Brain microvascular endothelial cell (primary cell): ENCODE measurements around the gene NUP107.

Experiments
- DNase-seq: peaks from one replicate; pipeline ENCODE4 v3.0.0-alpha.2; 2020
- H3K27ac ChIP-seq: fragments of 250-450 bp; sonication (Bioruptor Pico); 2 replicates; pipeline ENCODE4 v1.5.1; 2020; ENCODE audit warnings: mild to moderate bottlenecking, moderate library complexity
- H3K27me3 ChIP-seq: fragments of 250-450 bp; sonication (Bioruptor Pico); replicated peaks from 2 replicates; pipeline ENCODE4 v1.5.1; 2020; ENCODE audit warnings: mild to moderate bottlenecking
- H3K36me3 ChIP-seq: fragments of 250-450 bp; sonication (Bioruptor Pico); replicated peaks from 2 replicates; pipeline ENCODE4 v1.5.1; 2020; ENCODE audit warnings: mild to moderate bottlenecking
- H3K4me3 ChIP-seq: 2 replicates; pipeline ENCODE4 v1.5.1; 2011; ENCODE audit warnings: low read depth, mild to moderate bottlenecking, control low read depth, low read length, moderate library complexity
- in situ Hi-C: cut with HindIII; loops from 2 replicates; pipeline ENCODE4 v1.10.0; 2017; ENCODE audit warnings: low sequenced_read_pairs, low pct_ligation_motif_present
- TF ChIP-seq, protein P1 (sequence below): IDR thresholded peaks from 2 replicates; pipeline ENCODE4 v1.5.1; 2011; ENCODE audit warnings: low read depth, mild to moderate bottlenecking, moderate library complexity, low read length, control low read depth, inconsistent platforms; ENCODE audit errors: missing control alignments

Gene NUP107

DNA sequence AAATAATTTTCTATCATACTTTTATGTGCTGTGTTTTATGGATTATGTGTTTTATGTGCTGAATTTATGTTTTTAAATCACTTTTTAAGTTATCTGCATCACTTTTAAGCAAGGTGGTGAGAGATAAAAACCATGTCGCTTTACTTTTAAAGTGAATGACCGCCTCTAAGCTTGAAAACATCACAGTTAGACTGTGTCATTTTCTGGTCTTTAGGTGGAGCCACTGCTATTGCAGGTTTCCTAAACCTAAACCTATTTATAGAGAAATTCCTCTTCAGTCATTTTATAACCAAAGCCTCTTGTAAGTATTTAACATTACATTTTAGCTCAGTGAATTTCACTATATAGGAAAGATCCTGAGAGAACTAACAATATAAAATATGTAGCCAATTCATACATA, 100.2 kb downstream of the NUP107 start:
- H3K4me3 ChIP-seq, result no peak overlapping the region
- H3K27ac ChIP-seq, result peak overlapping the region; percentile 85
- in situ Hi-C loops, result no loop called here
- H3K36me3 ChIP-seq, result no peaks in the 10 kb centered on the region
- H3K27me3 ChIP-seq, result no peaks in the 10 kb centered on the region
- no peak for DNase-seq
- TF ChIP-seq, protein P1, sequence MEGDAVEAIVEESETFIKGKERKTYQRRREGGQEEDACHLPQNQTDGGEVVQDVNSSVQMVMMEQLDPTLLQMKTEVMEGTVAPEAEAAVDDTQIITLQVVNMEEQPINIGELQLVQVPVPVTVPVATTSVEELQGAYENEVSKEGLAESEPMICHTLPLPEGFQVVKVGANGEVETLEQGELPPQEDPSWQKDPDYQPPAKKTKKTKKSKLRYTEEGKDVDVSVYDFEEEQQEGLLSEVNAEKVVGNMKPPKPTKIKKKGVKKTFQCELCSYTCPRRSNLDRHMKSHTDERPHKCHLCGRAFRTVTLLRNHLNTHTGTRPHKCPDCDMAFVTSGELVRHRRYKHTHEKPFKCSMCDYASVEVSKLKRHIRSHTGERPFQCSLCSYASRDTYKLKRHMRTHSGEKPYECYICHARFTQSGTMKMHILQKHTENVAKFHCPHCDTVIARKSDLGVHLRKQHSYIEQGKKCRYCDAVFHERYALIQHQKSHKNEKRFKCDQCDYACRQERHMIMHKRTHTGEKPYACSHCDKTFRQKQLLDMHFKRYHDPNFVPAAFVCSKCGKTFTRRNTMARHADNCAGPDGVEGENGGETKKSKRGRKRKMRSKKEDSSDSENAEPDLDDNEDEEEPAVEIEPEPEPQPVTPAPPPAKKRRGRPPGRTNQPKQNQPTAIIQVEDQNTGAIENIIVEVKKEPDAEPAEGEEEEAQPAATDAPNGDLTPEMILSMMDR, result peak; percentile 7

DNA sequence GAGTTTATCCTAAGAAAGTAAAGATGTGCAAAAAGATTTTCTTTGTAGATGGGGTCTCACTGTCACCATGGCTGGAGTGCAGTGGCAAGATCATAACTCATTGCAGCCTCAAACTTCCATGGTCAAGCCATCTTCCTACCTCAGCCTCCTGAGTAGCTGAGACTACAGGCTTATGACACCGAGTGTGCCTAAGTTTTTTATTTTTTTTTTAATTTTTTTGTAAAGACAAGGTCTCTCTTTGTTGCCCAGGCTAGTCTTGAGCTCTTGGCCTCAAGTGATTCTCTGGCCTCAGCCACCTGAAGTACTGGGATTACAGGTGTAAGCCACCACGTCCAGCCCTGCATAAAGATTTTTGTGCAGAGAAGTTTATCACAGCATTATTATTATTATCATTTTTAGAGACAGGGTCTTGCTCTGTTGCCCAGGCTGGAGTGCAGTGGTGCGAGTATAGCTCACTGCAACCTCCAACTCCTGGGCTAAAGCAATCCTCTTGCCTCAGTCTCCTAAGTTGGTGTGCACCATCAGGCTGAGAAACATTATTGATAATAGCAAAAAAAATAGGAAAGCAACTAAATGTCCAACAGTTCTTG, 101.9 kb downstream of the NUP107 start:
- TF ChIP-seq, protein P1, result no peak
- no peak overlapping the region for H3K27ac ChIP-seq
- H3K4me3 ChIP-seq, result no peak overlapping the region
- in situ Hi-C loops, result no loop called here
- no peak for DNase-seq
- H3K36me3 ChIP-seq, result no peaks in the 10 kb centered on the region
- H3K27me3 ChIP-seq, result no peaks in the 10 kb centered on the region

DNA sequence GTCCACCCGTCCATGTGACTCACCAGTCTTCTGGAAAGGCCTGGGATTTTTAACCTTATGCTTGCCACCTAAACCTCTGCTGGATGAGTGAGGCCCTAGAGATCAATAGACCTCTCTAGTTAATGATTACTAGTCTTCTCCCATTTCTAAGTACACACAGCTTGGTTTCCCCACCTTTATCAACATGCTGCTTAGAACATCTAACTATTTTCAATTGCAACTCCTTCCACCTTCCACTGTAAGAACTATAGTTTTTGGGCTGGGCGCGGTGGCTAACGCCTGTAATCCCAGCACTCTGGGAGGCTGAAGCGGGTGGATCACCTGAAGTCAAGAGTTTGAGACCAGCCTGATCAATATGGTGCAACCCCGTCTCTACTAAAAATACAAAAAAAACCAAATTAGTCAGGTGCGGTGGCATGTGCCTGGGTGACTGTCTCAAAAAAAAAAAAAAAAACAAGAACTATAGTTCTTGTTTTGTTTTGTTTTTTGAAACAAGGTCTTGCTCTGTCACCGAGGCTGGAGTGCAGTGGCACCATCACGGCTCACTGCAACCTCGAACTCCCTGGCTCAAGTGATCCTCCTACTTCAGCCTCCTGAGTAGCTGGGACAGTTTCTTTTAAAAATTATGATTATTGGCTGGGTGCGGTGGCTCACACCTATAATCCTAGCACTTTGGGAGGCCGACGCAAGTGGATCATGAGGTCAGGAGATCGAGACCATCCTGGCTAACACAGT, 102.5 kb downstream of the NUP107 start:
- DNase-seq, result no peak
- in situ Hi-C loops, result no loop called here
- TF ChIP-seq, protein P1, result no peak
- Histone ChIP-seq H3K27me3 (no peaks in the 10 kb centered on the region), H3K4me3 (no peak overlapping the region), H3K36me3 (no peaks in the 10 kb centered on the region), H3K27ac (no peak overlapping the region)

DNA sequence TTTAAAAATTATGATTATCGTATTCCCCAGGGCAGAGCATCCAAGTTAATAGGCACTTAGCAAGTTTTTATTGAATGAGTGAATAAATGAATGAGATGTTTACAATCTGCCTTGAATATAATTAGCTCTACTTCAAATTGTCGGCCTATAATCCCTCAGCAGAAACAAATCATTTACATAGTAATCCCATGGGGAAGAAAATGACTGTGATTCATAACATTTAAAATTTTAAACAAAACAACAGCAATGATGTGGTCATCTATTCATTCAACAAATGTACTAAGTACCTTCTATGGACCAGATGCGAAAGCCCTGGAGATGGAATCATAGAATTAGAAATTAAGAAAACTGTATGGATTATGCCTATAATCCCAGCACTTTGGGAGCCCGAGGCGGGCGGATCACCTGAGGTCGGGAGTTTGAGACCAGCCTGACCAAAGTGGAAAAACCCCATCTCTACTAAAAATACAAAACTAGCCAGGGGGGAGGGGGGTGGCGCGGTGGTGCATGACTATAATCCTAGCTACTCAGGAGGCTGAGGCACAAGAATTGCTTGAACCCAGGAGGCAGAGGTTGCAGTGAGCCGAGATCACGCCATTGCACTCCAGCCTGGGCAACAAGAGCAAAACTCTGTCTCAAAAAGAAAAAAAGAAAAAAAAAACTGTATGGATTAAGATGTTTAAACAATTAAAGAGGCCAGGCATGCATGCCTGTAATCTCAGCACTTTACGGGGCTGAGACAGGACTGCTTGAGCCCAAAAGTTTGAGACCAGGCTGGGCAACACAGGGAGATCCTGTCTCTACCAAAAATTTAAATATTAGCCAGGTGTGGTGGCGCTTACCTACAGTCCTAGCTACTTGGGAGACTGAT, 103.5 kb downstream of the NUP107 start:
- in situ Hi-C loops, result no loop called here
- DNase-seq, result no peak
- H3K4me3 ChIP-seq, result no peak overlapping the region

DNA sequence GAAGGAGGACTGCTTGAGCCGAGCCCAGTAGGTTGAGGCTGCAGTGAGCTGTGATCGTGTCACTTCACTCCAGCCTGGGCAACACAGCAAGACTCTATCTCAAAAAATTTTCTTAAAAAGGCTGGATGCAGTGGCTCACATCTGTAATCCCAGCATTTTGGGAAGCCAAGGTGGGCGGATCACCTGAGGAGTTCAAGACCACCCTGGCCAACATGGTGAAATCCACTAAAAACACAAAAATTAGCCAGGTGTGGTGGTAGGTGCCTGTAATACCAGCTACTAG, 104.1 kb downstream of the NUP107 start:
- H3K4me3 ChIP-seq, result no peak overlapping the region
- in situ Hi-C loops, result no loop called here
- H3K27me3 ChIP-seq, result no peaks in the 10 kb centered on the region
- H3K36me3 ChIP-seq, result no peaks in the 10 kb centered on the region
- no peak overlapping the region for H3K27ac ChIP-seq
- no peak for DNase-seq
- TF ChIP-seq, protein P1, result no peak

More for the DNA sequence above, 103.5 kb downstream of the NUP107 start:
- no peak overlapping the region for H3K27ac ChIP-seq
- TF ChIP-seq, protein P1, result no peak
- H3K36me3 ChIP-seq, result no peaks in the 10 kb centered on the region
- H3K27me3 ChIP-seq, result no peaks in the 10 kb centered on the region
